Measurements from ENCODE around the gene PSAPL1.
"Not testable (repeated sequence)": the region's sequence is repeated elsewhere in the genome, so short reads cannot be mapped to it uniquely, and the experiment has no call there.

Gene PSAPL1

GRCh38 chr4:7458066-7458425 is 23.3 kb upstream of the PSAPL1 start:
- DNase-seq: no peak

GRCh38 chr4:7457201-7458065 is 22.7 kb upstream of the PSAPL1 start:
- no peak for DNase-seq

- not testable (repeated sequence) for DNase-seq
Measured at GRCh38 chr4:7452802-7453201, 18.1 kb upstream of the PSAPL1 start.

GRCh38 chr4:7451800-7452199 is 17.1 kb upstream of the PSAPL1 start:
- no peak for DNase-seq

GRCh38 chr4:7451434-7451789 is 16.7 kb upstream of the PSAPL1 start:
- DNase-seq: no peak

- DNase-seq: no peak
Measured at GRCh38 chr4:7450775-7451433, 16.2 kb upstream of the PSAPL1 start.

- no peak for DNase-seq
Measured at GRCh38 chr4:7448036-7448435, 13.3 kb upstream of the PSAPL1 start.

- DNase-seq: no peak
Measured at GRCh38 chr4:7447236-7447635, 12.5 kb upstream of the PSAPL1 start.

- DNase-seq: no peak
Measured at GRCh38 chr4:7444731-7445130, 10.0 kb upstream of the PSAPL1 start.

GRCh38 chr4:7444314-7444713 is 9.6 kb upstream of the PSAPL1 start:
- no peak for DNase-seq

GRCh38 chr4:7442574-7443162 is 7.9 kb upstream of the PSAPL1 start:
- DNase-seq: no peak

GRCh38 chr4:7441201-7441600 is 6.5 kb upstream of the PSAPL1 start:
- no peak for DNase-seq

- DNase-seq: no peak
Measured at GRCh38 chr4:7439699-7440098, 5.0 kb upstream of the PSAPL1 start.

GRCh38 chr4:7436256-7436655 is 1.5 kb upstream of the PSAPL1 start:
- no peak for DNase-seq

GRCh38 chr4:7435471-7436061 is 836 bp upstream of the PSAPL1 start:
- DNase-seq: no peak

- no peak for DNase-seq
Measured at GRCh38 chr4:7434141-7434765, 477 bp downstream of the PSAPL1 start.

GRCh38 chr4:7433376-7434140 is 1.2 kb downstream of the PSAPL1 start:
- DNase-seq: no peak

GRCh38 chr4:7432531-7433375 is 2.0 kb downstream of the PSAPL1 start:
- no peak for DNase-seq

- DNase-seq: no peak
Measured at GRCh38 chr4:7431696-7432530, 2.8 kb downstream of the PSAPL1 start.

GRCh38 chr4:7430965-7431695 is 3.6 kb downstream of the PSAPL1 start:
- no peak for DNase-seq
